Transverse colon (tissue), 4 donors: ENCODE measurements around the gene ABHD6. TPM values are rescaled to one million over a fixed set of nuclear protein-coding genes. Genes with fewer than 3 reads are reported as not detected.
"Not testable (repeated sequence)": the region's sequence is repeated elsewhere in the genome, so short reads cannot be mapped to it uniquely, and the experiment has no call there.

Experiments
- DNase-seq: peaks from one replicate; pipeline ENCODE4 v3.0.0-alpha.2; 2019
- H3K27ac ChIP-seq, 4 donors: fragments of 200-600 bp; sonication (generic); 2 replicates each; pipeline ENCODE4 v1.5.1; 2016 to 2018; ENCODE audit warnings: inconsistent platforms in 4 of 4
- H3K27me3 ChIP-seq: fragments of 200-600 bp; sonication (generic); 2 replicates; pipeline ENCODE4 v1.5.1; 2017; ENCODE audit warnings: inconsistent platforms
- H3K36me3 ChIP-seq, 4 donors: fragments of 200-600 bp; sonication (generic); 2 replicates each; pipeline ENCODE4 v1.5.1; 2017 to 2019; ENCODE audit warnings: inconsistent platforms in 4 of 4
- H3K4me1 ChIP-seq, 4 donors: fragments of 200-600 bp; sonication (generic); 2 replicates each; pipeline ENCODE4 v1.5.1; 2017 to 2020; ENCODE audit warnings: inconsistent platforms in 4 of 4
- H3K4me3 ChIP-seq, 4 donors: fragments of 200-600 bp; sonication (generic); 1 replicate in 1 of 4; 2 replicates in 3 of 4; pipeline versions ENCODE4 v1.5.1 to v1.6.1; 2017 to 2019; ENCODE audit warnings: inconsistent platforms in 4 of 4
- H3K9me3 ChIP-seq, 2 donors: fragments of 200-600 bp; sonication (generic); 2 replicates each; pipeline ENCODE4 v1.5.1; 2017 to 2019; ENCODE audit warnings: inconsistent platforms in 2 of 2
- CTCF ChIP-seq, 5 experiments: fragments of 200-600 bp in 3 of 5; fragments of 450-650 bp in 2 of 5; sonication (generic) in 3 of 5; IDR thresholded peaks; 1 replicate in 2 of 5; 2 replicates in 3 of 5; pipeline ENCODE4 v1.5.1; 2016 to 2017; ENCODE audit warnings: antibody characterized with exemption in 5 of 5, inconsistent platforms in 3 of 5, mild to moderate bottlenecking in 2 of 5, moderate library complexity in 1 of 5
- EP300 ChIP-seq: sonication (generic); formaldehyde crosslinking; IDR thresholded peaks from one replicate; pipeline ENCODE4 v1.6.1; 2017; ENCODE audit warnings: antibody characterized with exemption, low read depth
- POLR2A ChIP-seq: fragments of 450-650 bp; IDR thresholded peaks from one replicate; pipeline ENCODE4 v1.6.1; 2016; ENCODE audit warnings: antibody characterized with exemption, mild to moderate bottlenecking, moderate library complexity
- POLR2AphosphoS5 ChIP-seq, 3 donors: sonication (generic); formaldehyde crosslinking; IDR thresholded peaks; one replicate each; pipeline ENCODE4 v1.6.1; 2016; ENCODE audit warnings: antibody characterized with exemption in 3 of 3
- WGBS, 2 donors: methylation state at CpG; one replicate each; pipeline ENCODE4 v1.1.5; 2018; ENCODE audit warnings: low coverage in 1 of 2; 5-methylcytosine and 5-hydroxymethylcytosine counted together
- in situ Hi-C, 4 donors: fragments of 200-750 bp; cut with MboI; loops; one replicate each; pipeline versions ENCODE4 v1.15.0 to v1.15.1; 2017; ENCODE audit warnings: low sequenced_read_pairs in 3 of 4, low pct_ligation_motif_present in 1 of 4, low pct_unique_long_range_greater_than_20kb in 1 of 4
- intact Hi-C: fragments of 100-400 bp; cut with DNase I; formaldehyde crosslinking; loops from one replicate; pipeline ENCODE4 v1.15.1; 2023; ENCODE audit warnings: low total_unique reads
- total RNA-seq, 4 donors: library from RNA; depleted of rRNA; stranded (reverse); fragments of >200 nt; gene quantifications; one replicate each; pipeline ENCODE4 v1.1.0, GENCODE V29; 2016

The ABHD6 gene
- total RNA-seq, 4 donors from 2014 or later = 5.2 to 68.1 (median 32.0) TPM

GRCh38 chr3:58336135-58336882 is 98.7 kb downstream of the ABHD6 start:
- H3K27me3 ChIP-seq = no peaks in the 10 kb centered on the region
- in situ Hi-C loops (loop anchor here in 1 of 4 donors (10.0 kb wide), 1 partner anchor 158 kb away; the partner anchor contains the start of gene KCTD6), intact Hi-C loops (no loop called here)
- TF ChIP-seq CTCF (IDR thresholded peaks at IDR 0.05) (no peak), POLR2AphosphoS5 (IDR thresholded peaks at IDR 0.05) (no peak), EP300 (no peak), POLR2A (no peak)
- no peak overlapping the region for H3K4me3 ChIP-seq
- H3K27ac ChIP-seq = peak overlapping the region; percentile 77 to 86 (median 83)
- peaks cover 5 to 40% (median 20%) of the 10 kb centered on the region in 4 donors for H3K4me1 ChIP-seq
- 94 to 97% methylated on average over 3 of the region's 3 CpGs for WGBS, 2 donors
- no peaks in the 10 kb centered on the region for H3K9me3 ChIP-seq
- no peak for DNase-seq
- H3K36me3 ChIP-seq = no peaks in the 10 kb centered on the region

- intact Hi-C loops = no loop called here
- no peak for TF ChIP-seq POLR2AphosphoS5 (IDR thresholded peaks at IDR 0.05)
- no peak for TF ChIP-seq CTCF (IDR thresholded peaks at IDR 0.05)
- no peak for TF ChIP-seq EP300
- no peak for TF ChIP-seq POLR2A
- WGBS, 2 donors = 94% methylated on average over 1 of the region's 1 CpG; no CpG with 5 or more reads in 1 of the 2 donors
- in situ Hi-C loops = loop anchor here in 1 of 4 donors (10.0 kb wide), 1 partner anchor 158 kb away; the partner anchor contains the start of gene KCTD6
- no peak overlapping the region for H3K27ac ChIP-seq
- DNase-seq = no peak
- H3K9me3 ChIP-seq = no peaks in the 10 kb centered on the region
- H3K4me3 ChIP-seq = no peak overlapping the region
- peaks cover 2 to 38% (median 16%) of the 10 kb centered on the region in 4 donors for H3K4me1 ChIP-seq
- no peaks in the 10 kb centered on the region for H3K36me3 ChIP-seq
- no peaks in the 10 kb centered on the region for H3K27me3 ChIP-seq
Measured at GRCh38 chr3:58337190-58337589, 99.6 kb downstream of the ABHD6 start.

GRCh38 chr3:58339146-58339545 is 101.6 kb downstream of the ABHD6 start:
- intact Hi-C loops, H3K4me3 ChIP-seq: not testable (repeated sequence)
- WGBS, 2 donors = 86 to 87% methylated on average over 6 to 12 of the region's 12 CpGs

GRCh38 chr3:58340594-58341244 is 103.1 kb downstream of the ABHD6 start:
- no peak overlapping the region for H3K4me3 ChIP-seq
- no peaks in the 10 kb centered on the region for H3K9me3 ChIP-seq
- no peak for DNase-seq
- intact Hi-C loops = no loop called here
- no peaks in the 10 kb centered on the region for H3K36me3 ChIP-seq
- no peak overlapping the region for H3K27ac ChIP-seq
- TF ChIP-seq EP300 (no peak), POLR2AphosphoS5 (IDR thresholded peaks at IDR 0.05) (no peak), CTCF (IDR thresholded peaks at IDR 0.05) (no peak), POLR2A (no peak)
- WGBS, 2 donors = 75 to 91% methylated on average over 2 to 3 of the region's 3 CpGs
- in situ Hi-C loops = no loop called here
- peaks cover 0 to 25% (median 5%) of the 10 kb centered on the region in 4 donors for H3K4me1 ChIP-seq
- H3K27me3 ChIP-seq = no peaks in the 10 kb centered on the region

More at GRCh38 chr3:58339146-58339545, 101.6 kb downstream of the ABHD6 start:
- H3K4me1 ChIP-seq = peaks cover 0 to 37% (median 9%) of the 10 kb centered on the region in 4 donors
- not testable (repeated sequence) for H3K27ac ChIP-seq, H3K27me3 ChIP-seq, DNase-seq, H3K9me3 ChIP-seq, H3K36me3 ChIP-seq
- in situ Hi-C loops = loop anchor here in 1 of 4 donors (10.0 kb wide), 1 partner anchor 156 kb away; the partner anchor contains the start of gene KCTD6
